GM19324 (cell line): ENCODE data around the gene SEPTIN3.

Experiments used
- ATAC-seq: cut with Tn5 transposase; IDR thresholded peaks from one replicate; pipeline ENCODE4 v1.9.1; 2021; ENCODE audit warnings: mild to moderate bottlenecking, moderate library complexity; ENCODE audit not compliant: unreplicated experiment, low FRiP score

Gene SEPTIN3

DNA sequence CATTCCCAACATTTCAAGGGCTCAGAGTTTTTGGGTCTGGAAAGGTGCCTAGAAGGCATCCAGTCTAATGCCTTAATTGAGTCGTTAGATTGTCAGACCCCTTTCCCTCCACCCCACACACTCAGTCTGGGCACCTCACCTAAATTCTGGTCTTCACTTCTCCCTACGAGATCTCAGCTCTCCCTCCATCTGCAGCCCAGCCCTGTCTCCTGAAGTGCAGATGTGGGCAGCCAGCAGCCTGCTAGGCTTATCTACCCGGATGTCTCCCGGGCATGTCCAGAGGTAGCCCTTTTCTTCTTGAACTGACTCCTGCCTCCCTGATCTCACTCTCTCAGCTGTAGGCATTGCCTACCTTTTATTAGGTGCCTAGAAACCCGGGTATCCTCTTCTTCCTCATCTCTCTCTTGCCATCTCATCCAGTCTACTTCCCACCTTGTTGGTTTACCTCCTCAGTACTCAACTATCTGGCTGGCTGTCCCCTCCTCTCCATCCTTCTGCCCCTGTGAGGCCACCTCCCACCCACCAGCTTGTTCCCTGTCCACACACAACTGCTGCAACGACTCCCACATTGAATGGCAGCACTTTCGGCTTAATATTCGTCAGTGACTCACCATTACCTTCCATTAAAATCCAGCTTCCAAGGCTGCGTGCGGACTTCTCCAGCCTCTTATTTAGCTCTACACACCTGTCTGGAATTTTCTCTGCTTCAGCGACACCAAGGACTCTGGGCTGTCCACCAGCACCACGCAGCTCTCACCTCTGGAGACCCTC is 6.2 kb downstream of the SEPTIN3 start:
- ATAC-seq: no peak

DNA sequence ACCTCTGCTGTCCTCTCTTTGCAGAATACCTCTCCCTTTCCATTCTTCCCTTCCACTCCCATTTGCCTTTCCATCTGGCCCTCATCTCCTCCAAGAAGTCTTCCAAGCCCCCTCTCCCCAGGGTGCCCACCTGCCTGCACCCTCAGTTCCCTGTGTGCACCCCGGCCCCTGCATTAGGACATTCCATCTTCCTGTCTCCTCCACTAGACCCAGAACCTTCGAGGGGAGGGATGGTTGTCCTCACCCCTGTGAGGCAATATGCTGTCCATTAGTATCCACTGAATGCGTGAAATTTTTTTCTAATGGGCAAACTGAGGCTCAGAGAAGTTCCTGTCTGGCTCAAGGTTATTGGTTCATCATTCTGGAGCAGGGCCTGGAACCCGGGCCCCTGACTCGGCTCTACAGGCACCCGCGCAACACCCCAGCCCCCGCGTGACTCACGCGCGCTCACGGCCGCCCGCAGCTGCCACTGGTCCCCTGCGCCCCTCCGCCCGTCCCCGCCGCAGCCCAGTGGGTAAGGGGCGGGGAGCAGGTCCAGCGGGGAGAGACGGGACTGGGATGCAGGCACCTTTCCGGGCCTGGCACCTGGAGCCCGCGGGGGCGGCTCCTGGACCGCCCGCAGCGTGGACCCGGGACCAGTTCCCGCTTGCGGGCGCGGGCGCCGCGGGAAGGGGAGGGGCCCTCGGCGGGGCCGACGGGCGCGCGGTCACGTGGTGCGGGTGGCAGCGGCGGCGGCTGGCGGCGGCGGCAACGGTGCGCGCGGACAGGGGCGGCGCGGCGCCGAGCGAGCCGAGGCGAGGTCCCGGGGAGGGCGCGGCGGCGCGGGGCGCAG is 7.0 kb downstream of the SEPTIN3 start:
- no peak for ATAC-seq

DNA sequence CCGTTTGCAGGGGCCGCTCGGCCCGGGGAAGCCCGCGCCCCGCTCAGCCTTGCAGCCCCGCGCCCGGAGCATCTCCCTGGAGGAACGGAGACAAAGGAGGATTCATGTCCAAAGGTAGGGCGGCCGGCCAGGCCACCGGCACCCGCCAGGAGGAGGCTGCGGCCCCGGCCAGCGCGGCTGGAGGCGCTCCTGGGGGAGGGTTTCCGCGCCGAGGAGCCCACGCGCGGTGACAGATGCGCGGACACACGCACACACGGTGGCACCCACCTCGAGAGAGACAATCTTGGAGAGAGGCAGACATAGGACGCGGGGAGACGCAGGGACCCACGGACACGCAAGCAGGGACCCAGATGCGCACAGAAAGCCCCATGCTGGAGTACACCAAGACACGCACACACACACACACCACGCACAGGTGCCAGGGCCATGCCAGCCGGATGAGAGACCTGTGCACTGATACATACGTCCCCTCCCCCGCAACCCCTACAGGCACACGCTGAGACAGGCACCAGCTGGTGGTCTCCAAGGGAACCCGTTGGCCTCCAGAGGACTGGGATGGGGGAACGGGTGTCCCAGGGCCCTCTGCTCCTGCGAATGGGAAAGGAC is 7.8 kb downstream of the SEPTIN3 start:
- ATAC-seq: no peak

DNA sequence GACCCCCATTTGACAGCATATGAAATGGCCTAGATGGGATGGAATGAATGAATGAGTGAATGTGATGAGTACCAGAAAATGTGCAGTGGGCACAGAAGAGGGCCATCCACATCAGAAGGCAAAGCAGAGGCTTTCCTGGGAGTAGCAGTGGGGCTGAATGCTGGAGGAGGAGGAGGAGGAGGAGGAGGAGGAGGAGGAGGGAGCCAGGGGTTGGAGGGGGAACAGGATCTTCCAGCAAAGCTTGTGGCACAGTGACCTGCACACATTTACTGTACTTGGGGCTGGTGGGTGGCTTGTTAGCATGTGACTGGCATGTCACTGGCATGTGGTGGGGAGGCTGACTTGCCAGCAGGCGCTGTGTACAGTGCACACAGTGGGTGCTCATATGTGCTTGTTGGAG is 9.5 kb downstream of the SEPTIN3 start:
- ATAC-seq: no peak

DNA sequence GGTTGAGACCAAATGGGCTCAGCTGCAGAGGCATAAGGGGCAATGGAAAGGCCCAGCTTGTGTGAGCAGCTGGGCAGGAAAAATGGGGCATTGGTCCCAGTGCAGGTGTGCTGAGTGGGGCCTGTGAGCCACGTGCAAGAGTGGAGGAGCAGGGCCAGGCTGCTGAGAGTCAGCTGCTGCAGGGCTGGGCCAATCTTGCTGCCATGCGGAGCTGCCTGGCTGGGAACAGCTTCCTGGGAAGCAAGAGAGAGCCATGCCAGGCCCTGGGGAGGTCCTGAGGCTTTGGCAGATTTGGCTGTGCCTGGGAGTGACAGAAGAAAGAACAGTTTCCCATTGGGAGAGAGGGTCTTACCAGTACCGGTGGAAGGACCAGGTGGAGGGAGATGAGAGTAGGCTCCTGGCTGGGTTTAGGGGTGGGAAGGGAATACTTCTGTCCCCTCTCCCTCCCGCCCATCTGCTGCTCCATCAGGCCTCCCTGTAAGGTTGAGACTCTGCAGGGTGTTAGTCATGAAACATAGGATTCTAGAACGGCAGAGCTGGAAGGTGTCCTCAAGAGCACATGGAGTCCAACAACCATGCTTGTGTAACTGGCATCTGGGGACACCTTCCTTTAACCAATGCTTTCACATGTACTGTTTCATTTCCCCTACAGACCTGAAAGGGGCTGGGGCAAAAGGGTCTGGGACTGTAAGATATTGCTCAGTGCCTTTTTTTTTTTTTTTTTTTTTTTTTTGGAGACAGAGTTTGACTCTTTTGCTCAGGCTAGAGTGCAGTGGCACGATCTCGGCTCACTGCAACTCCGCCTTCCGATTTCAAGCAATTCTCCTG is 10.4 kb downstream of the SEPTIN3 start:
- ATAC-seq: no peak

GRCh38 chr22:41982865-41983264 is 13.6 kb downstream of the SEPTIN3 start:
- ATAC-seq: no peak

DNA sequence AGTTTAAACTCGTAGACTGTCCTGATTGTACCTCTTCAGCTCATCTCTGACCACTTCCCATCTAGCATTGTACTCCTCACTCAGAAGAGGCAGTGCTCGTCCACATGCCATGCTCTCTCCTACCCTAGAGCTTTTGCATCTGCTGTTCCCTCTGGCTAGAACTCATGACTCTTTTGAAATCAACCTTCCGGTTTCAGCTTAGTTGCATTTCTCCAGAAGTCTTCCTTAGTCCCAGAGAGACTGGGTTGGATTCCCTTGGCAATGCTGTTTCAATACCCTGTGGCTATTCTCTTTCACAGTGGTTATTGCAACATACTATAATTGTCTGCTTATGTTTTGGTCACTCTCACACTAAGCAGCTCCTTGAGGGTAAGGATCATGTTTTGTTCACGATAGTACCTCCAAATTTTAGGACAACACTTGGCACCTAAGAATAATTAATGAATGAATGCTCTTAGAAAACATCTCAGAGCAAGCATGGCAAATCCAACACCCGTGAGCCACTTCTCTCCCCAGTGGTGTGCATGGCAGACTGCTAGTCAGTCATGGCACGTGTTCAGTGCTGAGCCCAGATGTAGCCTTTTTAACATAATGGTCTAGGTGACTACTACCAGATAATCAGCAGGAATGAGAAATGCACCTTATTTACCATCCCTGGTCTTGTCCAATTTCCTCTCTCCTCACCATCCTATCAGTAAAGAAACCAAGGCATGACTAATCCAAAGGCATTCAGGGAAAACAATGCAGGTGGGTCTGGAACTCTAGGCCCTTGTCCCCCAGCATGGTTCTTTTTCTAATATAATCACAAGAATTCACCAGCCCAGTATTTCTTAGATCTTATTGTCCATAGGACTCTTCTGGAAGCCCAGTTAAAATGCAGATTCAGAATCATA is 14.5 kb downstream of the SEPTIN3 start:
- no peak for ATAC-seq

- ATAC-seq: no peak
Observed at GRCh38 chr22:41987276-41987675, 18.0 kb downstream of the SEPTIN3 start.

DNA sequence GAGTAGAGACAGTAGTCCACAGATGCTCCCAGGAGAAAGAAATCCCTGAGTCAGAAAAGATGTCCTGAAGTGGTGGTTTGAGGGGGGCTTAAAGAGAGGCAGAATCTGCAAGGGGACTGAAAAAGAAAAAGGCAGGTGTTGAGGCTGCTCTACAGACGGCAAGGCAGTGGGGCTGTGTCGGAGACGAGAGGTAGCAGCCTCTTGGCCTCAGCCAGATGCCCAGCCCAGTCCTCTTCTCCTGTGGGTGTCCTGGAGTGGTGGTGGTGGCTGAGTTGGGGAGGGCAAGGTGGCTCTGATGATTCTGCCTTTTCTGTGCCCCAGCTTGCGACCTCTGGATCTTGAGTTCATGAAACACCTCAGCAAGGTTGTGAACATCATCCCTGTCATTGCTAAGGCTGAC is 20.0 kb downstream of the SEPTIN3 start:
- no peak for ATAC-seq

GRCh38 chr22:41991111-41991510 is 21.9 kb downstream of the SEPTIN3 start:
- no peak for ATAC-seq

DNA sequence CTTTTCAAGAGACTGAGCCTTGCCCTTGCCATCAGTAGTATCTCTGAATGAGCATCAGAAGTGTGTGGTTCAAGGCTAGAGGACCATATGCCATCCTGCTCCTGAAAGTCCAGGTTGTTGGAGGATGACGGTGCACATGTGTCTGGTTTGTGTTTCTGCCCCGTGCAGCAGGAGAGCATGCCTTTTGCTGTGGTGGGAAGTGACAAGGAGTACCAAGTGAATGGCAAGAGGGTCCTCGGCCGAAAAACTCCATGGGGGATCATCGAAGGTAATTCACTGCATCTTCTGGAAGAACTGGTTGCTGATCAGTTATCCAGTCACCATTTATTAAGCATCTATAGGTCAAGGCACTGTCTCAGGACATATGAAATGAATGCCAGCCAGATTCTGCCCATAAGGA is 23.3 kb downstream of the SEPTIN3 start:
- ATAC-seq: no peak

DNA sequence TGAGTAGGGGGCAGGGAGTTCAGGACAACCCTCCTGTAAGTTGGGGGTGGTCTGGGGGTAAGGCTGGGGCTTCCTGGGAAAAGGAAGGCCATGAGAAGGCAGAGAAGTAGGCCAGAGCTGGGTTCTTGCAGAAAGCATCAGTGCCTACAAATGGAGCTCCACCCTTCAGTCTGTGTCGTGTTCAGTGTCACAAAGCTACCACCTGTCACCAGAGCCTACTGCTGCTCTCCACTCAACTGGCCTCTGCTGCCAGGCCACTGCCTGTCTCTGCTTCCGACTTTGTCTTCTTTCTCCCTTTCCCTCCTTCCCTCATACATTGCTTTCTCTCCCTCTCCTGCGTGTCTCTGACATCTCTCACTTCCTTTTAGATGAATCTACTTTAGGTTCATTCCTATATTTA is 26.0 kb downstream of the SEPTIN3 start:
- ATAC-seq: no peak

GRCh38 chr22:41996826-41997225 is 27.6 kb downstream of the SEPTIN3 start:
- no peak for ATAC-seq

DNA sequence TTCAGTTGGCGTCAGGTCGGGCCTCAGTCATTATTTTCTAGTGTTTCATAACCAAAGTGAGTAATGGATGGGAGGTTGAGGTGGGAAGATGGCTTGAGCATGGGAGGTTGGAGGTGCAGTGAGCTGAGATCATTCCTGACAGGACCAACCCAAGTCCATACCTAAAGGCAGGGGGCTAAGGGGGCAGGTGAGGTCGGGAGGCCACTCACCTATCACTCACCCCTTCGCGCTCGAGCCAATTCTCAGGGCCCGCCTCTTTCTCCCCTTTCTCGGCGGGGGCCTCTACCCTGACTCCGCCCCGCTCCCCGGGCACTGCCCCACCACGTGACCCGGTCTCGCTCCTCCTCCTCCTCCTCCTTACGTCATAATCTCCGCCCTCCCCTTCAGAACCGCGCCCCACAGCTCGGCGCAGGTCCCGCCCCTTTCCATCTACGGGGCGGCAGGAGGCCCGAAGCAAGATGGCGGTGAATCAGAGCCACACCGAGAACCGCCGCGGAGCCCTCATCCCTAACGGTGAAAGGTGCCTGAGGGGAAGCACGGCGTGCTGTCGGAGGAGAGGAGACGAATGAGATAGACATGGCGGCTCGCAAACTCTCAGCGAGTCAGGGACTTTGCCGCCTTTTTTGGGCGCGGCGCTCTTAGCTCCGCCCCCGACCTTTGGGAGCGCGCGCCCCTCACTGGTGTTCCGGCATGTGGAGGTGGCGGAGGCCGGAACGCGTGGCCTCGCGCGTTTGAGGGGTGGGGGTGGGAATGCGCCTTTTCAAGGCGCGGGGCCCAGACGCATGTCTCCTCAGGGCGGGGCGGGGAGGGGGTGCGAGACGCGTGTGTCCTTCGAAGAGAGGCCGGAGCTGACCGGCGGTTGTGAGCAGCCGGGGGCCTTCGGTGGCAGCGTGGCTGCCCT is 29.4 kb downstream of the SEPTIN3 start, which contains the start of gene WBP2NL:
WBP2NL (plus strand) TSS at position 428 of the 901 bp plus-strand sequence; CDS start at position 459, 31 bp downstream.
- ATAC-seq: peak; percentile 84

- ATAC-seq: no peak
Observed at GRCh38 chr22:42000466-42000865, 31.2 kb downstream of the SEPTIN3 start.

DNA sequence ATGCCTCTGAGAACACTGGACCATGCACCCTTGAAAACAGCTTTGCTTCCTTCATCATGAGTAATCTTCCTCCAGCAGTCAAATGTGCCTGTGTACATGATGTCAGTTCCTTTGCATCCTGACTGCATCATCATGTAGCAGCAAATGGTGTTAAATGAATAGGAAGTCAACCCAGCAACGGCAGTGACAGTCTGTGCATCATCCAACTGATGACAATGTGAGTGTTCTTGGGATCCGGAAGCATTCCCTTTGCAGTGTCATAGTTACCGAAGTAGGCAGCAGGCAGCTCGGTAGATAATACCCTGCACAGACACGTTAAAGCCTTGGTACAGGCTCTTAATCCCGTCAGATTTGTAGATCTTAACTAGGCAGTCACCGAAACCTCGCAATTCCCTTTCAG is 31.9 kb downstream of the SEPTIN3 start:
- ATAC-seq: no peak

- no peak for ATAC-seq
Observed at GRCh38 chr22:42001706-42002105, 32.5 kb downstream of the SEPTIN3 start.

DNA sequence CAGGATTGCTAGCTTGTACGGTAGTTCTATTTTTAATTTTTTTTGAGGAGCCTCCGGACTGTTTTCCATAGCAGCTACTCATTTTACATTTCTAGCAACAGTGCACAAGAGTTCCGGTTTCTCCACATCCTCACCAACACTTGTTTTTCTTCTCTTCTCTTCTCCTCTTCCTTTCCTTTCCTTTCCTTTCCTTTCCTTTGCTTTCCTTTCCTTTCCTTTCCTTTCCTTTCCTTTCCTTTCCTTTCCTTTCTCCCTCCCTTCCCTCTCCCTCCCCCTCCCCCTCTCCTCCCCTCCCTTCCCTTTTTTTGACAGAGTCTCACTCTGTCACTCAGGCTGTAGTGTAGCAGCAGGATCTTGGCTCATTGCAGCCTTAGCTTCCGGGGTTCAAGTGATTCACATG is 38.7 kb downstream of the SEPTIN3 start:
- no peak for ATAC-seq
